ENCODE measurements around the gene SPAG16. TPM values are rescaled to one million over a fixed set of nuclear protein-coding genes. Genes with fewer than 3 reads are reported as not detected.
A peak's percentile ranks its signal among the peaks of the same experiment; 100 is the strongest.
"Not testable (repeated sequence)": the region's sequence is repeated elsewhere in the genome, so short reads cannot be mapped to it uniquely, and the experiment has no call there.

SPAG16 gene
- total RNA-seq, 1 donor from 2014 or later: 38.6 TPM

- Histone ChIP-seq H3K27ac (ENCODE audit: low read depth, low read length) (no peak overlapping the region), H3K36me3 (ENCODE audit: control insufficient read depth in 3 of 3, insufficient read depth in 3 of 3, low read length in 3 of 3) (no peaks in the 10 kb centered on the region), H3K4me3 (ENCODE audit: low read length in 3 of 3) (no peak overlapping the region), H3K9ac (ENCODE audit: low read depth in 1 of 3, low read length in 3 of 3) (no peak overlapping the region), H3K27me3 (ENCODE audit: control insufficient read depth in 3 of 3, insufficient read depth in 3 of 3, low read length in 3 of 3) (no peaks in the 10 kb centered on the region), H3K9me3 (ENCODE audit: control insufficient read depth in 3 of 3, low read length in 3 of 3) (no peaks in the 10 kb centered on the region), H3K4me1 (ENCODE audit: control insufficient read depth in 3 of 3, insufficient read depth in 3 of 3, low read length in 3 of 3) (no peaks in the 10 kb centered on the region)
Measured at GRCh38 chr2:213265679-213266078, 18.6 kb upstream of the SPAG16 start.

- Histone ChIP-seq H3K4me1 (ENCODE audit: control insufficient read depth in 3 of 3, insufficient read depth in 3 of 3, low read length in 3 of 3) (no peaks in the 10 kb centered on the region), H3K27me3 (ENCODE audit: control insufficient read depth in 3 of 3, insufficient read depth in 3 of 3, low read length in 3 of 3) (no peaks in the 10 kb centered on the region), H3K36me3 (ENCODE audit: control insufficient read depth in 3 of 3, insufficient read depth in 3 of 3, low read length in 3 of 3) (no peaks in the 10 kb centered on the region), H3K27ac (ENCODE audit: low read depth, low read length) (no peak overlapping the region), H3K9ac (ENCODE audit: low read depth in 1 of 3, low read length in 3 of 3) (no peak overlapping the region), H3K4me3 (ENCODE audit: low read length in 3 of 3) (no peak overlapping the region), H3K9me3 (ENCODE audit: control insufficient read depth in 3 of 3, low read length in 3 of 3) (no peaks in the 10 kb centered on the region)
Measured at GRCh38 chr2:213266421-213266820, 17.8 kb upstream of the SPAG16 start.

- no peak overlapping the region for H3K4me3 ChIP-seq (ENCODE audit: low read length in 3 of 3)
- no peak overlapping the region for H3K27ac ChIP-seq (ENCODE audit: low read depth, low read length)
- no peaks in the 10 kb centered on the region for H3K4me1 ChIP-seq (ENCODE audit: control insufficient read depth in 3 of 3, insufficient read depth in 3 of 3, low read length in 3 of 3)
- H3K9ac ChIP-seq (ENCODE audit: low read depth in 1 of 3, low read length in 3 of 3): no peak overlapping the region
- no peaks in the 10 kb centered on the region for H3K27me3 ChIP-seq (ENCODE audit: control insufficient read depth in 3 of 3, insufficient read depth in 3 of 3, low read length in 3 of 3)
- H3K9me3 ChIP-seq (ENCODE audit: control insufficient read depth in 3 of 3, low read length in 3 of 3): no peaks in the 10 kb centered on the region
- H3K36me3 ChIP-seq (ENCODE audit: control insufficient read depth in 3 of 3, insufficient read depth in 3 of 3, low read length in 3 of 3): no peaks in the 10 kb centered on the region
Measured at GRCh38 chr2:213271947-213272346, 12.3 kb upstream of the SPAG16 start.

GRCh38 chr2:213274143-213274542, 10.1 kb upstream of the SPAG16 start:
- H3K36me3 ChIP-seq (ENCODE audit: control insufficient read depth in 3 of 3, insufficient read depth in 3 of 3, low read length in 3 of 3): no peaks in the 10 kb centered on the region

GRCh38 chr2:213275265-213275664, 9.0 kb upstream of the SPAG16 start:
- H3K27ac ChIP-seq (ENCODE audit: low read depth, low read length): no peak overlapping the region
- no peak overlapping the region for H3K4me3 ChIP-seq (ENCODE audit: low read length in 3 of 3)
- H3K36me3 ChIP-seq (ENCODE audit: control insufficient read depth in 3 of 3, insufficient read depth in 3 of 3, low read length in 3 of 3): no peaks in the 10 kb centered on the region

More at GRCh38 chr2:213274143-213274542, 10.1 kb upstream of the SPAG16 start:
- Histone ChIP-seq H3K9me3 (ENCODE audit: control insufficient read depth in 3 of 3, low read length in 3 of 3) (no peaks in the 10 kb centered on the region), H3K27ac (ENCODE audit: low read depth, low read length) (no peak overlapping the region), H3K4me1 (ENCODE audit: control insufficient read depth in 3 of 3, insufficient read depth in 3 of 3, low read length in 3 of 3) (no peaks in the 10 kb centered on the region), H3K27me3 (ENCODE audit: control insufficient read depth in 3 of 3, insufficient read depth in 3 of 3, low read length in 3 of 3) (no peaks in the 10 kb centered on the region), H3K9ac (ENCODE audit: low read depth in 1 of 3, low read length in 3 of 3) (no peak overlapping the region), H3K4me3 (ENCODE audit: low read length in 3 of 3) (no peak overlapping the region)

GRCh38 chr2:213277134-213277533, 7.1 kb upstream of the SPAG16 start:
- H3K27ac ChIP-seq (ENCODE audit: low read depth, low read length); H3K36me3 ChIP-seq (ENCODE audit: control insufficient read depth in 3 of 3, insufficient read depth in 3 of 3, low read length in 3 of 3); H3K4me1 ChIP-seq (ENCODE audit: control insufficient read depth in 3 of 3, insufficient read depth in 3 of 3, low read length in 3 of 3); H3K9me3 ChIP-seq (ENCODE audit: control insufficient read depth in 3 of 3, low read length in 3 of 3); H3K4me3 ChIP-seq (ENCODE audit: low read length in 3 of 3); H3K27me3 ChIP-seq (ENCODE audit: control insufficient read depth in 3 of 3, insufficient read depth in 3 of 3, low read length in 3 of 3); H3K9ac ChIP-seq (ENCODE audit: low read depth in 1 of 3, low read length in 3 of 3): not testable (repeated sequence)

More at GRCh38 chr2:213275265-213275664, 9.0 kb upstream of the SPAG16 start:
- no peaks in the 10 kb centered on the region for H3K9me3 ChIP-seq (ENCODE audit: control insufficient read depth in 3 of 3, low read length in 3 of 3)
- no peaks in the 10 kb centered on the region for H3K27me3 ChIP-seq (ENCODE audit: control insufficient read depth in 3 of 3, insufficient read depth in 3 of 3, low read length in 3 of 3)
- H3K4me1 ChIP-seq (ENCODE audit: control insufficient read depth in 3 of 3, insufficient read depth in 3 of 3, low read length in 3 of 3): no peaks in the 10 kb centered on the region
- no peak overlapping the region for H3K9ac ChIP-seq (ENCODE audit: low read depth in 1 of 3, low read length in 3 of 3)

GRCh38 chr2:213279116-213279620, 5.1 kb upstream of the SPAG16 start:
- H3K4me1 ChIP-seq (ENCODE audit: control insufficient read depth in 3 of 3, insufficient read depth in 3 of 3, low read length in 3 of 3): peaks cover 0 to 5% (median 0%) of the 10 kb centered on the region in 3 donors
- H3K36me3 ChIP-seq (ENCODE audit: control insufficient read depth in 3 of 3, insufficient read depth in 3 of 3, low read length in 3 of 3): no peaks in the 10 kb centered on the region
- H3K27me3 ChIP-seq (ENCODE audit: control insufficient read depth in 3 of 3, insufficient read depth in 3 of 3, low read length in 3 of 3): no peaks in the 10 kb centered on the region
- H3K9me3 ChIP-seq (ENCODE audit: control insufficient read depth in 3 of 3, low read length in 3 of 3): no peaks in the 10 kb centered on the region
- no peak overlapping the region for H3K27ac ChIP-seq (ENCODE audit: low read depth, low read length)
- no peak overlapping the region for H3K4me3 ChIP-seq (ENCODE audit: low read length in 3 of 3)
- no peak overlapping the region for H3K9ac ChIP-seq (ENCODE audit: low read depth in 1 of 3, low read length in 3 of 3)

- no peak overlapping the region for H3K4me3 ChIP-seq (ENCODE audit: low read length in 3 of 3)
- no peak overlapping the region for H3K9ac ChIP-seq (ENCODE audit: low read depth in 1 of 3, low read length in 3 of 3)
- no peak overlapping the region for H3K27ac ChIP-seq (ENCODE audit: low read depth, low read length)
- H3K36me3 ChIP-seq (ENCODE audit: control insufficient read depth in 3 of 3, insufficient read depth in 3 of 3, low read length in 3 of 3): no peaks in the 10 kb centered on the region
- H3K9me3 ChIP-seq (ENCODE audit: control insufficient read depth in 3 of 3, low read length in 3 of 3): no peaks in the 10 kb centered on the region
- H3K27me3 ChIP-seq (ENCODE audit: control insufficient read depth in 3 of 3, insufficient read depth in 3 of 3, low read length in 3 of 3): no peaks in the 10 kb centered on the region
- peaks cover 0 to 12% (median 0%) of the 10 kb centered on the region in 3 donors for H3K4me1 ChIP-seq (ENCODE audit: control insufficient read depth in 3 of 3, insufficient read depth in 3 of 3, low read length in 3 of 3)
Measured at GRCh38 chr2:213279971-213280370, 4.3 kb upstream of the SPAG16 start.

- Histone ChIP-seq H3K27ac (ENCODE audit: low read depth, low read length) (no peak overlapping the region), H3K9me3 (ENCODE audit: control insufficient read depth in 3 of 3, low read length in 3 of 3) (no peaks in the 10 kb centered on the region), H3K27me3 (ENCODE audit: control insufficient read depth in 3 of 3, insufficient read depth in 3 of 3, low read length in 3 of 3) (no peaks in the 10 kb centered on the region), H3K4me3 (ENCODE audit: low read length in 3 of 3) (no peak overlapping the region), H3K9ac (ENCODE audit: low read depth in 1 of 3, low read length in 3 of 3) (no peak overlapping the region), H3K36me3 (ENCODE audit: control insufficient read depth in 3 of 3, insufficient read depth in 3 of 3, low read length in 3 of 3) (no peaks in the 10 kb centered on the region), H3K4me1 (ENCODE audit: control insufficient read depth in 3 of 3, insufficient read depth in 3 of 3, low read length in 3 of 3) (peaks cover 0 to 17% (median 0%) of the 10 kb centered on the region in 3 donors)
Measured at GRCh38 chr2:213281156-213281555, 3.1 kb upstream of the SPAG16 start.

GRCh38 chr2:213285404-213285803, 1.1 kb downstream of the SPAG16 start:
- Histone ChIP-seq H3K4me1 (ENCODE audit: control insufficient read depth in 3 of 3, insufficient read depth in 3 of 3, low read length in 3 of 3) (peaks cover 2 to 21% (median 7%) of the 10 kb centered on the region in 3 donors), H3K36me3 (ENCODE audit: control insufficient read depth in 3 of 3, insufficient read depth in 3 of 3, low read length in 3 of 3) (no peaks in the 10 kb centered on the region), H3K27me3 (ENCODE audit: control insufficient read depth in 3 of 3, insufficient read depth in 3 of 3, low read length in 3 of 3) (no peaks in the 10 kb centered on the region), H3K4me3 (ENCODE audit: low read length in 3 of 3) (peak overlapping the region in 1 of 3 donors; percentile 92), H3K27ac (ENCODE audit: low read depth, low read length) (no peak overlapping the region), H3K9ac (ENCODE audit: low read depth in 1 of 3, low read length in 3 of 3) (peak overlapping the region in 2 of 3 donors; percentile 32 to 83), H3K9me3 (ENCODE audit: control insufficient read depth in 3 of 3, low read length in 3 of 3) (no peaks in the 10 kb centered on the region)

Measured in skeletal muscle tissue (tissue), 4 donors.